ENCODE results near the gene PARP12. TPM values are rescaled to one million over a fixed set of nuclear protein-coding genes. Genes with fewer than 3 reads are reported as not detected.

PARP12 gene
- total and polyA plus RNA-seq, 9 of the 15 experiments (the other 6 are each of a cell fraction or from before 2014, with no cell fraction given): 4.6 to 40.4 (median 23.5) TPM

DNA sequence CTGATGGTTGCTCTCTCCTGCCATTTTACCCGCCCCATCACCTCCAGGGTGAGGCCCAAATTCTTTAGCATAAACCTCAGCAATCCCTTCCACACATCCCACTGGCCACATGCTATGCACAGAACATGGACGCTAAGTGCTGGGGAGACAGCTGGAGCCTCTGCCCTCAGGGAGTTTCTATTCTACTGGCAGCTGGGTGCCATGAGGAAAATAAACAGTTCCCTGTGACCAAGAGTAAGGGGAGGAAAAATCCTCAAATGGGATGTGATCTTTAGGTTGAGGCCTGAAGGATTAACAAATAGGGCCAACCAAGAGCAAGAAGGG lies 1.2 kb downstream of the PARP12 start:
- Histone ChIP-seq H3K9me3 (replicated peaks; ENCODE audit: control insufficient read depth, insufficient read depth, low read depth, low read length) (peaks cover 10% of the 10 kb centered on the region), H4K20me1 (replicated peaks; ENCODE audit: control insufficient read depth, insufficient read depth, low read length) (no peaks in the 10 kb centered on the region), H3K4me3 (no peak overlapping the region; the same call in 1 of the 2 replicates), H3K27ac (ENCODE audit: extremely low read depth, low read depth, low read length) (peak overlapping the region; percentile 58; the same call in 1 of the 3 replicates), H3K4me2 (ENCODE audit: insufficient read depth, low read length) (peak overlapping the region; percentile 79), H3K79me2 (ENCODE audit: control insufficient read depth, insufficient read depth, low read length) (peaks cover 37% of the 10 kb centered on the region), H3K4me1 (replicated peaks in 1 of 2; ENCODE audit: control insufficient read depth in 2 of 2, insufficient read depth in 2 of 2, low read length in 2 of 2) (peaks cover 28 to 45% of the 10 kb centered on the region in 2 experiments), H3K9ac (ENCODE audit: insufficient read depth in 1 of 2, low read depth in 2 of 2, low read length in 2 of 2) (peak overlapping the region in 1 of 2 experiments; percentile 74; a peak in 1 of 4 replicates), H3K9me1 (ENCODE audit: control insufficient read depth, insufficient read depth, low read length) (no peaks in the 10 kb centered on the region), H2AFZ (ENCODE audit: low read depth, low read length) (peak overlapping the region; percentile 2; the same call in 1 of the 2 replicates), H3K27me3 (ENCODE audit: control insufficient read depth in 2 of 2, insufficient read depth in 2 of 2, low read length in 2 of 2) (no peaks in the 10 kb centered on the region), H3K36me3 (ENCODE audit: control insufficient read depth, insufficient read depth, low read length) (peaks cover 13% of the 10 kb centered on the region; the same call in 2 of the 3 replicates)
- in situ Hi-C loops (cut with MboI): no loop called here
- ATAC-seq (no peak), FAIRE-seq (no peak), DNase-seq (ENCODE audit: extremely low read depth in 1 of 4, low spot score in 3 of 4) (peak in 1 of 4 experiments; percentile 27)
- intact Hi-C loops (cut with micrococcal nuclease): loop anchor here (5.0 kb wide), 1 partner anchor 261 kb away; no protein-coding TSS in a partner anchor
- 91% methylated on average over 2 of the region's 2 CpGs for WGBS (ENCODE audit: insufficient coverage, low coverage, missing lambda C conversion rate)
- CTCF ChIA-PET (ENCODE audit: low intra/inter-chr PET ratio): no interaction called here
- BruUV-seq (replicated peaks): no TSS peak
- POLR2A ChIA-PET: interaction anchor here (0.6 to 0.8 kb wide), 2 partner anchors 84 to 133 kb away, joined by 3 read pairs; no protein-coding TSS in a partner anchor
- TF ChIP-seq DACH1 (IDR thresholded peaks at IDR 0.05; ENCODE audit: partially characterized antibody) (no peak), TRIM28 (IDR thresholded peaks at IDR 0.05) (peak; percentile 90), CBX3 (IDR thresholded peaks at IDR 0.05; ENCODE audit: borderline replicate concordance in 1 of 2, low read length in 2 of 2) (peak; percentile 16 to 94), ARNT (IDR thresholded peaks at IDR 0.05) (no peak), YY1 (IDR thresholded peaks at IDR 0.05; ENCODE audit: borderline replicate concordance in 1 of 3, control insufficient read depth in 1 of 3, extremely low read depth in 1 of 3, insufficient read depth in 3 of 3, insufficient read length in 1 of 3, insufficient replicate concordance in 2 of 3, low read depth in 1 of 3, low read length in 2 of 3) (peak in 1 of 3 experiments; percentile 32), ZSCAN29 (IDR thresholded peaks at IDR 0.05) (no peak), NCOA4 (IDR thresholded peaks at IDR 0.05; ENCODE audit: partially characterized antibody) (no peak), ZNF586 (CRISPR knock-in tag; conservative IDR thresholded peaks at IDR 0.05) (no peak), MBD2 (IDR thresholded peaks at IDR 0.05; ENCODE audit: borderline replicate concordance, low read depth) (no peak), RUNX1 (IDR thresholded peaks at IDR 0.05; ENCODE audit: low read depth) (no peak), PHB (CRISPR knock-in tag; IDR thresholded peaks at IDR 0.05) (no peak), CBFA2T2 (conservative IDR thresholded peaks at IDR 0.05) (no peak), HDAC3 (IDR thresholded peaks at IDR 0.05; ENCODE audit: borderline replicate concordance, partially characterized antibody) (no peak), TAF1 (IDR thresholded peaks at IDR 0.05; ENCODE audit: control insufficient read depth, extremely low read depth, insufficient read depth, low read length, severe bottlenecking) (no peak), KDM1A (IDR thresholded peaks at IDR 0.05) (peak in 1 of 2 experiments; percentile 55; a peak in 1 of 4 replicates), EP300 (IDR thresholded peaks at IDR 0.05; ENCODE audit: low read length) (no peak), PTRF (tag; IDR thresholded peaks at IDR 0.05) (no peak), JUNB (CRISPR knock-in tag; conservative IDR thresholded peaks at IDR 0.05) (no peak), RCOR1 (IDR thresholded peaks at IDR 0.05; ENCODE audit: borderline replicate concordance in 1 of 2, low read depth in 2 of 2, low read length in 2 of 2) (0 out of 4 replicates have a peak, but pooled peaks of 1 of the 2 experiments have one; percentile 24), ZNF224 (CRISPR knock-in tag; IDR thresholded peaks at IDR 0.05) (no peak), MEIS2 (IDR thresholded peaks at IDR 0.05; ENCODE audit: partially characterized antibody) (no peak), EGR1 (conservative IDR thresholded peaks at IDR 0.05) (no peak)
- TF ChIP-seq, protein P1, sequence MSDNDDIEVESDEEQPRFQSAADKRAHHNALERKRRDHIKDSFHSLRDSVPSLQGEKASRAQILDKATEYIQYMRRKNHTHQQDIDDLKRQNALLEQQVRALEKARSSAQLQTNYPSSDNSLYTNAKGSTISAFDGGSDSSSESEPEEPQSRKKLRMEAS (CRISPR knock-in tag; IDR thresholded peaks at IDR 0.05): 0 out of 2 replicates have a peak, but pooled peaks have one; percentile 8
- TF ChIP-seq, protein P2, sequence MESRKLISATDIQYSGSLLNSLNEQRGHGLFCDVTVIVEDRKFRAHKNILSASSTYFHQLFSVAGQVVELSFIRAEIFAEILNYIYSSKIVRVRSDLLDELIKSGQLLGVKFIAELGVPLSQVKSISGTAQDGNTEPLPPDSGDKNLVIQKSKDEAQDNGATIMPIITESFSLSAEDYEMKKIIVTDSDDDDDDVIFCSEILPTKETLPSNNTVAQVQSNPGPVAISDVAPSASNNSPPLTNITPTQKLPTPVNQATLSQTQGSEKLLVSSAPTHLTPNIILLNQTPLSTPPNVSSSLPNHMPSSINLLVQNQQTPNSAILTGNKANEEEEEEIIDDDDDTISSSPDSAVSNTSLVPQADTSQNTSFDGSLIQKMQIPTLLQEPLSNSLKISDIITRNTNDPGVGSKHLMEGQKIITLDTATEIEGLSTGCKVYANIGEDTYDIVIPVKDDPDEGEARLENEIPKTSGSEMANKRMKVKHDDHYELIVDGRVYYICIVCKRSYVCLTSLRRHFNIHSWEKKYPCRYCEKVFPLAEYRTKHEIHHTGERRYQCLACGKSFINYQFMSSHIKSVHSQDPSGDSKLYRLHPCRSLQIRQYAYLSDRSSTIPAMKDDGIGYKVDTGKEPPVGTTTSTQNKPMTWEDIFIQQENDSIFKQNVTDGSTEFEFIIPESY (CRISPR knock-in tag; IDR thresholded peaks at IDR 0.05): no peak

Measured in K562 (cell line).